Nephron progenitor cell (in vitro differentiated cells): ENCODE measurements around the gene SEPTIN3.

Experiments
- DNase-seq: peaks from one replicate; pipeline ENCODE4 v3.0.0; 2021
- H3K27ac Mint-ChIP-seq: 2 replicates; pipeline ENCODE4 v1.8.0; 2021; ENCODE audit warnings: mild to moderate bottlenecking, moderate library complexity, mixed read lengths
- H3K27me3 Mint-ChIP-seq: 2 replicates; pipeline ENCODE4 v1.8.0; 2021; ENCODE audit warnings: mild to moderate bottlenecking, low read depth, mixed read lengths; ENCODE audit not compliant: poor library complexity
- H3K36me3 Mint-ChIP-seq: 2 replicates; pipeline ENCODE4 v1.8.0; 2021; ENCODE audit warnings: low read depth, mixed read lengths
- H3K4me1 Mint-ChIP-seq: 2 replicates; pipeline ENCODE4 v1.8.0; 2021; ENCODE audit warnings: mixed read lengths
- H3K4me3 Mint-ChIP-seq: 2 replicates; pipeline ENCODE4 v1.8.0; 2021; ENCODE audit warnings: mild to moderate bottlenecking, moderate library complexity, mixed read lengths
- H3K9me3 Mint-ChIP-seq: 2 replicates; pipeline ENCODE4 v1.8.0; 2021; ENCODE audit warnings: mild to moderate bottlenecking, moderate library complexity, mixed read lengths
- CTCF ChIP-seq: fragments of 200-600 bp; sonication (generic); IDR thresholded peaks from 2 replicates; pipeline ENCODE4 v1.5.0; 2021; ENCODE audit warnings: antibody characterized with exemption

SEPTIN3 gene

GRCh38 chr22:41989246-41989645 is 20.0 kb downstream of the SEPTIN3 start:
- DNase-seq, result no peak
- Mint-ChIP-seq H3K27me3 (peaks cover 2% of the 10 kb centered on the region), H3K36me3 (peaks cover 49% of the 10 kb centered on the region), H3K4me1 (no peaks in the 10 kb centered on the region), H3K9me3 (no peaks in the 10 kb centered on the region), H3K4me3 (no peak overlapping the region), H3K27ac (no peak overlapping the region)
- no peak for TF ChIP-seq CTCF

GRCh38 chr22:41991111-41991510 is 21.9 kb downstream of the SEPTIN3 start:
- no peaks in the 10 kb centered on the region for H3K27me3 Mint-ChIP-seq
- no peaks in the 10 kb centered on the region for H3K9me3 Mint-ChIP-seq
- no peak overlapping the region for H3K4me3 Mint-ChIP-seq
- no peak for DNase-seq
- H3K36me3 Mint-ChIP-seq, result peaks cover 63% of the 10 kb centered on the region
- no peaks in the 10 kb centered on the region for H3K4me1 Mint-ChIP-seq
- H3K27ac Mint-ChIP-seq, result no peak overlapping the region
- TF ChIP-seq CTCF, result no peak

GRCh38 chr22:41992496-41992895 is 23.3 kb downstream of the SEPTIN3 start:
- no peak for DNase-seq
- H3K36me3 Mint-ChIP-seq, result peaks cover 53% of the 10 kb centered on the region
- no peak overlapping the region for H3K27ac Mint-ChIP-seq
- no peaks in the 10 kb centered on the region for H3K27me3 Mint-ChIP-seq
- H3K9me3 Mint-ChIP-seq, result no peaks in the 10 kb centered on the region
- no peak overlapping the region for H3K4me3 Mint-ChIP-seq
- H3K4me1 Mint-ChIP-seq, result no peaks in the 10 kb centered on the region
- TF ChIP-seq CTCF, result no peak

GRCh38 chr22:41995211-41995610 is 26.0 kb downstream of the SEPTIN3 start:
- Mint-ChIP-seq H3K36me3 (peaks cover 39% of the 10 kb centered on the region), H3K9me3 (no peaks in the 10 kb centered on the region), H3K27me3 (peaks cover 8% of the 10 kb centered on the region), H3K4me1 (no peaks in the 10 kb centered on the region), H3K27ac (peak overlapping the region; percentile 17), H3K4me3 (no peak overlapping the region)
- no peak for TF ChIP-seq CTCF
- DNase-seq, result no peak

- DNase-seq, result no peak
- H3K27me3 Mint-ChIP-seq, result peaks cover 15% of the 10 kb centered on the region
- no peaks in the 10 kb centered on the region for H3K4me1 Mint-ChIP-seq
- no peak for TF ChIP-seq CTCF
- no peaks in the 10 kb centered on the region for H3K9me3 Mint-ChIP-seq
- H3K4me3 Mint-ChIP-seq, result no peak overlapping the region
- peaks cover 31% of the 10 kb centered on the region for H3K36me3 Mint-ChIP-seq
- peak overlapping the region; percentile 43 for H3K27ac Mint-ChIP-seq
Observed at GRCh38 chr22:41996826-41997225, 27.6 kb downstream of the SEPTIN3 start.

- TF ChIP-seq CTCF, result no peak
- peaks cover 24% of the 10 kb centered on the region for H3K36me3 Mint-ChIP-seq
- no peaks in the 10 kb centered on the region for H3K4me1 Mint-ChIP-seq
- H3K27ac Mint-ChIP-seq, result no peak within 1 kb of the TSS
- DNase-seq, result no peak
- no peak within 1 kb of the TSS for H3K4me3 Mint-ChIP-seq
- H3K27me3 Mint-ChIP-seq, result peaks cover 25% of the 10 kb centered on the region
- peaks cover 1% of the 10 kb centered on the region for H3K9me3 Mint-ChIP-seq
Observed at GRCh38 chr22:41998361-41999261, 29.4 kb downstream of the SEPTIN3 start, which contains the start of gene WBP2NL. Gene WBP2NL, plus strand, starts transcription at chr22:41998788. Its CDS starts 31 bp downstream, at chr22:41998819.
